Loucy (cell line): ENCODE results near the gene BEGAIN.

Source experiments
- H2AFZ ChIP-seq: fragments of 200-600 bp; sonication (generic); 2 replicates; pipeline ENCODE4 v1.6.0; 2016; ENCODE audit warnings: antibody characterized with exemption, mild to moderate bottlenecking, low read length, moderate library complexity
- H3F3A ChIP-seq: fragments of 200-600 bp; 2 replicates; pipeline ENCODE4 v1.6.0; 2016; ENCODE audit warnings: antibody characterized with exemption, low read depth, mild to moderate bottlenecking
- H3K27me3 ChIP-seq: fragments of 200-600 bp; sonication (generic); 2 replicates; pipeline ENCODE4 v1.6.1; 2014; ENCODE audit warnings: low read length, mild to moderate bottlenecking; ENCODE audit not compliant: insufficient read depth, poor library complexity, severe bottlenecking
- H3K36me3 ChIP-seq: fragments of 200-600 bp; sonication (generic); 2 replicates; pipeline ENCODE4 v1.6.1; 2016; ENCODE audit warnings: low read length; ENCODE audit not compliant: insufficient read depth
- H3K4me1 ChIP-seq: fragments of 200-600 bp; sonication (generic); 2 replicates; pipeline ENCODE4 v1.5.1; 2014; ENCODE audit warnings: low read length, mild to moderate bottlenecking; ENCODE audit not compliant: insufficient read depth, poor library complexity, severe bottlenecking
- H3K4me2 ChIP-seq: fragments of 200-600 bp; sonication (generic); 2 replicates; pipeline ENCODE4 v1.6.0; 2014; ENCODE audit warnings: antibody characterized with exemption, low read length, low read depth, mild to moderate bottlenecking; ENCODE audit not compliant: poor library complexity, severe bottlenecking
- H3K4me3 ChIP-seq: fragments of 200-600 bp; sonication (generic); 2 replicates; pipeline ENCODE4 v1.5.1; 2014; ENCODE audit warnings: low read length, mild to moderate bottlenecking, mixed read lengths; ENCODE audit not compliant: poor library complexity, severe bottlenecking
- H3K79me2 ChIP-seq: fragments of 200-600 bp; sonication (generic); 2 replicates; pipeline ENCODE4 v1.6.1; 2014; ENCODE audit warnings: low read length; ENCODE audit not compliant: insufficient read depth
- H3K9ac ChIP-seq: fragments of 200-600 bp; sonication (generic); 2 replicates; pipeline ENCODE4 v1.6.0; 2014; ENCODE audit warnings: mild to moderate bottlenecking, low read depth, low read length, moderate library complexity; ENCODE audit not compliant: poor library complexity, severe bottlenecking
- H3K9me2 ChIP-seq: fragments of 200-600 bp; sonication (generic); replicated peaks from 2 replicates; pipeline ENCODE4 v1.6.1; 2016; ENCODE audit warnings: low read depth, low read length, mixed read lengths
- H3K9me3 ChIP-seq: fragments of 200-600 bp; sonication (generic); 2 replicates; pipeline ENCODE4 v1.6.1; 2014; ENCODE audit warnings: mild to moderate bottlenecking, antibody characterized with exemption, low read length, low read depth; ENCODE audit not compliant: insufficient read depth
- H4K20me1 ChIP-seq: fragments of 200-600 bp; sonication (generic); 2 replicates; pipeline ENCODE4 v1.6.0; 2014; ENCODE audit warnings: antibody characterized with exemption, low read length, mild to moderate bottlenecking; ENCODE audit not compliant: insufficient read depth, poor library complexity, severe bottlenecking
- CTCF ChIP-seq: fragments of 200-600 bp; sonication (generic); conservative IDR thresholded peaks from 2 replicates; pipeline ENCODE4 v1.5.1; 2014; ENCODE audit warnings: mild to moderate bottlenecking, antibody characterized with exemption, low read length
- EZH2phosphoT487 ChIP-seq: fragments of 200-600 bp; IDR thresholded peaks from 2 replicates; pipeline ENCODE4 v1.6.1; 2018; ENCODE audit warnings: antibody characterized with exemption, mild to moderate bottlenecking, moderate library complexity, borderline replicate concordance

The BEGAIN gene

DNA sequence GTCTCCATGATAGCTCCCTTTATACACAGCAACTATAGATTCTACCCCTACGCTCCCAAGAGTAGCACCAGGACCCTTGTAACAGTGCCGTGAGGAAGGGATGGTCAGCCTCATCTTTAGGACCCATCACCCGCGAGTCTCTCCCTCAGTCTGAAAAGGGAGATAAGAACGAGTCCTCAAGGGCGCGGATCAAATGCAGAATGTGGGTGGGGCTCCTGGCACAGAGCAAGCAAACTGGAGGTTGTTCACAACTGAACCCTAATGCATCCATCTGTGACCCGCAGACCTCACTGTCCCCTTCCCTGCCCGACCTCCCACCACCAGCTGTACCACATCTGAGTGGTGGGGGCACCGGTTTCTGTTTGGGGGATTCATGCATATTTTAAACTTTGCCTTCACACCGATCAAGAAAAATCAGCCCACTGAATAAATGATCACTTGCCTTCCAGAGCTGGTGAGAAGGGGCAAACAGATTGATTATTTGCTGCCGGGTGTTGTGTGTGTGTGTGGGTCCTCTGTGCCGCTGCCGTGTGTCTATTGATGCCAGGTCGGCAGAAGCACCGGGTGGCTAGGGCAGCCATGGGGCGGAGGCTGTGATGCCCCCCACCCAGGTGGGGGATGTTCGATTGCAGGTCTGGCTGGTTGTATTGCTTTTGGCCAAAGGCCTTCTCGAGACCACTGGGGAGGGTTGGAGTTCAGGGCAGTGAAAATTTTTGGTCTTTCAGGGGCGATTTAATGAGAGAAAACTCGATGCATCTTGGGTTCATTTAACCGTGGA, 35.7 kb upstream of the BEGAIN start:
- H3K36me3 ChIP-seq: no peaks in the 10 kb centered on the region
- no peaks in the 10 kb centered on the region for H4K20me1 ChIP-seq
- no peak for TF ChIP-seq EZH2phosphoT487
- no peak for TF ChIP-seq CTCF
- H3K4me2 ChIP-seq: no peak overlapping the region
- no peaks in the 10 kb centered on the region for H3K27me3 ChIP-seq
- no peak overlapping the region for H3K4me3 ChIP-seq
- peaks cover 5% of the 10 kb centered on the region for H3K4me1 ChIP-seq
- H3K79me2 ChIP-seq: no peaks in the 10 kb centered on the region
- 0 out of 2 replicates have a peak, but pooled peaks cover 4% of the 10 kb centered on the region for H3K9me3 ChIP-seq
- no peak overlapping the region for H2AFZ ChIP-seq
- no peaks in the 10 kb centered on the region for H3F3A ChIP-seq
- H3K9ac ChIP-seq: no peak overlapping the region
- H3K9me2 ChIP-seq: no peaks in the 10 kb centered on the region

DNA sequence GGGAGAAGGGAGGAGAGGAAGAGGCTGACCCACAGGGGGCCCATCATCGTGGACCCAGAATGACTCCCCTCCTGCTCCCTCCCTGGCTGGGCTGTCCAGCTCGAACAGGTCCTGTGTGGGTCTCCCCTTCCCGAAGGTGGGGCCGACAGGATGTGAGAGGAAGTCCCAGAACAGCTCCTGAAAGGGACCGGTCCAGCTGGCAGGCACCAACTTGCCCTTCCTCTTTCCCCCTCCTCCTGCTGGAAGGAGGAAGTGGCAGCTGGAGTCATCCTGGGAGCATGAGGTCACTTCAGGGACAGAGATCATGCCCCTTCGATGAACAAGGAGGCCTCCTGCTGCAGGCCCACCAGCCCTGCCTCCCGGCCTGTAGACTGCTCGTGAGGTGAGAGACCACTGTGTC, 35.0 kb upstream of the BEGAIN start:
- Histone ChIP-seq H3K4me3 (no peak overlapping the region), H3K79me2 (no peaks in the 10 kb centered on the region), H3K9ac (no peak overlapping the region), H3F3A (no peaks in the 10 kb centered on the region), H3K36me3 (no peaks in the 10 kb centered on the region), H3K4me2 (no peak overlapping the region), H3K9me2 (no peaks in the 10 kb centered on the region), H3K9me3 (0 out of 2 replicates have a peak, but pooled peaks cover 4% of the 10 kb centered on the region), H2AFZ (no peak overlapping the region), H3K27me3 (no peaks in the 10 kb centered on the region), H3K4me1 (peaks cover 12% of the 10 kb centered on the region), H4K20me1 (no peaks in the 10 kb centered on the region)
- TF ChIP-seq CTCF: no peak
- TF ChIP-seq EZH2phosphoT487: no peak

DNA sequence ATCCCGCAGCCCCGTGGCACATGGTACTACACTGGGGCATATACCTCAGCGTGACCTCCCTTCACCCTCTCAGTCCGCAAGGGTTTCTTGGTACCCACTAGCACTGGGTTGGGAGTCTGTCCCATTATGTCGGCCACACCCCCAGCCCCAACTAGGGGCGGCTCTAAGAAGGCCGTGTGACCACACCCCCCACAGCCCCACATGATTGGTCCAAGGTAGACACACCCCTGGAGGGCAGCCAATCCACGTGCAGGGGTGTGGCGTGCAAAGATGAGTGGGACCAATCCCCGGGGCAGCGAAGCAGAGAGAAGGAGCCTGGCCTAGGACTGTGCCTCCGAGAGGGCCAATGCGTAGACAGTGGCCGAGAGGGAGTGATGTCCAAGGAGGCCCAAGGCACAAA, 34.6 kb upstream of the BEGAIN start:
- peaks cover 16% of the 10 kb centered on the region for H3K4me1 ChIP-seq
- H3F3A ChIP-seq: no peaks in the 10 kb centered on the region
- no peaks in the 10 kb centered on the region for H3K79me2 ChIP-seq
- 0 out of 2 replicates have a peak, but pooled peaks cover 2% of the 10 kb centered on the region for H3K9me3 ChIP-seq
- no peak for TF ChIP-seq EZH2phosphoT487
- no peak for TF ChIP-seq CTCF
- H3K4me3 ChIP-seq: no peak overlapping the region
- H2AFZ ChIP-seq: no peak overlapping the region
- no peaks in the 10 kb centered on the region for H3K9me2 ChIP-seq
- H3K4me2 ChIP-seq: no peak overlapping the region
- H4K20me1 ChIP-seq: no peaks in the 10 kb centered on the region
- H3K36me3 ChIP-seq: no peaks in the 10 kb centered on the region
- no peak overlapping the region for H3K9ac ChIP-seq
- H3K27me3 ChIP-seq: no peaks in the 10 kb centered on the region
